Measurements from ENCODE around the gene ZMIZ1. TPM values are rescaled to one million over a fixed set of nuclear protein-coding genes. Genes with fewer than 3 reads are reported as not detected.

The ZMIZ1 gene
- total RNA-seq, 1 experiment from 2014 or later = 22.8 TPM

DNA sequence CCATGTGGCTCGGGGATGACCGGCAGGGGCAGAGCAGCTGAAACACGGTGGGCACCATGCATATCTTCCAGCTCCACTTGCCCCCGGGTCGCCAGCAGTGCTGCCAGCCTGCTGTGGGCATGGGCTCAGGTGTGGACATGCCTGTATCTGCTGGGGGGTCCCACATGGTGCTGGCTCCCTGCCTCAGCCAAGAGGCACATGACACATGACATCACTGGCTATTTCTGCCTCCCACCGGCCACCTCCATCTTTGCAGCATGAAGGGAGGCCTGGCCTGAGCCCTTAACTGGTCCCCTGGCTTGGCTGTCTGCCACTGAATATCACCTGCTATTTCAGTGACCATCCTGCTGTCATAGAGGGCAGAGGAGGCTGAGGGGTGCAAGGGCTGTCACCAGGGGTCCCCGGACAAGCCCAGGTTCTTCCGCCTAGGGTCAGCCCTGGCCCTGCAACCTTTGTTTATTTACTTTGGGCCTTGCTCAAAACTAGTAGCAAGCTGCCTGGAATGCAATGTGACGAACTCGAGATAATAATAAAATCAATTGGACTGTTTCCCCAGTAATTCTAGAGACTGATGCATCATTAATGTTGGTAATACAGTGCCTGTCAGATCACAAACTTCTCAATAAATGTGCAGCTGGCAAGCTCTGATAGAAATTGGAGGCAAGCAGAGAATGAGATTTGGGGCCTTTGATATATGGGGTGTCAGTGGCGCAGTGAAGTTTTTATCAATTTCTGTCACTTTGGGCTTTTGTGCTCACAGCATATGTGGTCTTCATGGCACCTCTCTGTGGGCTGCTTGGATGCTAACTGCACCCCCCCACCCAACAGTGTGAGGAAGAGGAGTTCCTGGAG, 28.5 kb downstream of the ZMIZ1 start:
- no peak for DNase-seq (ENCODE audit: low read depth)

- DNase-seq (ENCODE audit: low read depth) = no peak
Observed at GRCh38 chr10:79098061-79098460, 29.3 kb downstream of the ZMIZ1 start.

- DNase-seq (ENCODE audit: low read depth) = no peak
Observed at GRCh38 chr10:79098596-79099015, 29.8 kb downstream of the ZMIZ1 start.

GRCh38 chr10:79099898-79100448, 31.2 kb downstream of the ZMIZ1 start:
- DNase-seq (ENCODE audit: low read depth) = no peak

DNA sequence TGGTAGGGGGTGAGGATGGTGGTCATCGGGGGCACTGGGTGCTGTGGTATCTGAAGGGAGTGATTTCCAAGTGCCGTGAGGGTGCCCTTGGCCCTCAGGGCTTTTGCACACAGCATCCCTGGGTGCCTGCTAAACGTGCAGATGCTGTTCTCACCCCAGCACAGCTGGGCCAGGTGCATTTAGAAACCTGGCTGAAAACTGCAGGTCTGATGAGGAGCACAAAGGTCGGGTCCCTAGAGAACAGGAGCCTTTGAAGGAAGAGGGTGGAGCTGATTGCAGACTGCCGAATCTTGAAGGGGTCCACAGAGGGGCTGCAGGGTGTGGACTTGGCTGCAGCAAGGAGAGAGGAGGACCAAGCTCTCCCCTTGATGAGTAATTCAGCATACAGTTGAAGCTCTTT, 32.0 kb downstream of the ZMIZ1 start:
- no peak for DNase-seq (ENCODE audit: low read depth)

- DNase-seq (ENCODE audit: low read depth) = no peak
Observed at GRCh38 chr10:79101560-79102497, 33.1 kb downstream of the ZMIZ1 start.

DNA sequence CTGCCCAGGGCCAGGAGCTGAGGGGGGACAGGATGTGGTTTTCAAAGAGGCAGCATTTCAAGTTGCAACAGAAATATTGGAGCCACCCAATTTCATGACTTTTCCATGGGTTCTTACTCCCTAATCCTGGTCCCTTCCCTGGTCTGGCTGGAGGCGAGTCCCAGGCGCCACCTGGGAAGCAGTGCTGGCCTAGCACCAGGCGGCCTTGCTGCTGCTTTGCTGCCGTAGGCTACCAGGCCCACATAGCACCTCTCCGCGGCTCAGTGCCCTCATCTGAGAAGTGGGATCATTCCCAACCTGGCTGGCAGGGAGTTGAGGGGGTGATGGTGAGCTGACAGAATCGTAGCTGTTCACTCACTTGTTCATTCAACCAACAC, 33.7 kb downstream of the ZMIZ1 start:
- DNase-seq (ENCODE audit: low read depth) = peak; percentile 28

- DNase-seq (ENCODE audit: low read depth) = no peak
Observed at GRCh38 chr10:79103129-79103528, 34.4 kb downstream of the ZMIZ1 start.

DNA sequence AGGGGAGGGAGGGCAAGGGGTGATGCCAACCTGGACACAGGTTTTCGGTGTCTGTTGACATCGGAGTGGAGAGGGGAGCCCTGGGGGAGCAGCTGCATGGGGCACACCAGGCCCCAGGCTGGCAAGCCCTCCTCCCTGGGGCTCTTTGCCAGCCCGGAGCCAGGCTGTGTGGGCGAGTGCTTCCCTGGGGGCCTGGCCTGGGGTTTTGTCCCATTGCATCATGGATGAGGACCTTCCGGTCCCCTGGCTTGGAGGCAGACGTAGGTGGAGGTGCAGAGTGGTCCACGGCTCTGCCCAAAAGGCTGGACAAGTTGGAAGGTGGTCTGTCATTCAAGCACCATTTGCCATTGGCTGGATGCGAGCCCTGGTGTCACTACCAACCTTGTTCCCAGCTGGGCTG, 34.8 kb downstream of the ZMIZ1 start:
- no peak for DNase-seq (ENCODE audit: low read depth)

- DNase-seq (ENCODE audit: low read depth) = no peak
Observed at GRCh38 chr10:79105150-79105739, 36.5 kb downstream of the ZMIZ1 start.

GRCh38 chr10:79105818-79106217, 37.1 kb downstream of the ZMIZ1 start:
- no peak for DNase-seq (ENCODE audit: low read depth)

DNA sequence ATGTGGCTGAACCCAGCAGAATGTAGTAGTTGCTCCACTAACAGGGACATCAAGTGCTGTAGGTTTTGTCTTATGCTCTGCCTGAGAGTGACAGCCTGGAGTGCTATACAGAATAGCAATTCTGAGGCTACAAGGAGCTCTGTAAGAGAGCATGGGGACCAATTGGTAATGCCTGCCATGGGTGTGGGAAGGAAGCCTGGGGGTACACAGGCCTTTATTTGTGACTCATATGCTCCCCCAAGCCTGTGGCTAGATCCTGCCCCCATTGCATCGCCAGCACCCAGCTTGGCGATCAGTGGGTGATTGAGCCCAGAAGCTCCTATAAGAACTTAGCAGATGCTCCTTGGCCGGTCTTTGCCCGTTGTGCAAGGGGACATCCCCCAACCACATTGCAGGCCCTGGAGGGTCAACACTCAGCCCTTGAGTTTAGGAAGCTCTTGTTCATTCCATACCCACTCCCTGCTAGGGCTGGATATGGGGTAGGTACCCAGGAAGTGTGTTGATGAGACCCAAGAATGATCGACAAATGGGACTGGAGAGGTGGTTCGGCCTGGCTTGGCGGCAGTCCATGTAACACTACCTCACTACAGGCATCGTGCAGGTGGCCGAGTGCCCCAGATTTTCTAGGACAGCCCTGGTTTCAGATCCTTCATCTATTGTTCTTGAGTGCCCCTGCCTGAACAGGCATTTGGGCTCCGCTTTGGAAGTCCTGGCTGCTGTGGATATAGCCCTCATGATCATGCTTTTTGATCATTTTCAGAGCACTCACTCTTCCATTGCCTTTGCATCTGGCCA, 37.7 kb downstream of the ZMIZ1 start:
- no peak for DNase-seq (ENCODE audit: low read depth)

DNA sequence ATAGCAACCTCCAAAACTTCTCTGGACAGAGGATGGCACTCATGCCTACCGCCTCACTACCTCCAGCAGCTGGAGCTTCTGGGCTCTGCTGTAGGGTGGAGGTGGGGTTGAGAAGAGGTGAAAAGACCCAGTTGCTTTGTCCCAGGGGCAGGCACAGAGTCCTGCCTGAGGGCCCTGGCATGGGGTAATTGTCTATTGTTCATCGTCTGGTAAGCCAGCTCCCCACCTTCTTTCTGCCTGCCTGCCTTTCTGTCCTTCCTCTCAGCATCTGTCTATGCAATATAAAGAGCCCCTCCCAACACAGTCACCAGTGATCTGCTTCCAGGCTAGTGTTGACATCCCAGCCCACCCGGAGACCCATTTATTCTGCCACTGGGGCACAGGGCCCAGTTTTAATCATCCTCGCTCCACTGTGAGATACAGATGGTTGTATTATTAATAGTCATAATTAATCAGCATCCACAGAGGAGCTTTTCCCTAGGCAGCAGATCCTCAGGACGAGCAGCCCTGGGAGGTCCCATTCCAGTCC, 39.0 kb downstream of the ZMIZ1 start:
- DNase-seq (ENCODE audit: low read depth) = no peak

- DNase-seq (ENCODE audit: low read depth) = no peak
Observed at GRCh38 chr10:79108728-79109127, 40.0 kb downstream of the ZMIZ1 start.

GRCh38 chr10:79111427-79111826, 42.7 kb downstream of the ZMIZ1 start:
- DNase-seq (ENCODE audit: low read depth) = peak; percentile 79

- DNase-seq (ENCODE audit: low read depth) = no peak
Observed at GRCh38 chr10:79111846-79112614, 43.3 kb downstream of the ZMIZ1 start.

GRCh38 chr10:79112881-79113431, 44.2 kb downstream of the ZMIZ1 start:
- peak; percentile 91 for DNase-seq (ENCODE audit: low read depth)

GRCh38 chr10:79113827-79114226, 45.1 kb downstream of the ZMIZ1 start:
- no peak for DNase-seq (ENCODE audit: low read depth)

GRCh38 chr10:79115302-79115701, 46.5 kb downstream of the ZMIZ1 start:
- no peak for DNase-seq (ENCODE audit: low read depth)
